ENCODE measurements around the gene PDE4B.

PDE4B gene

DNA sequence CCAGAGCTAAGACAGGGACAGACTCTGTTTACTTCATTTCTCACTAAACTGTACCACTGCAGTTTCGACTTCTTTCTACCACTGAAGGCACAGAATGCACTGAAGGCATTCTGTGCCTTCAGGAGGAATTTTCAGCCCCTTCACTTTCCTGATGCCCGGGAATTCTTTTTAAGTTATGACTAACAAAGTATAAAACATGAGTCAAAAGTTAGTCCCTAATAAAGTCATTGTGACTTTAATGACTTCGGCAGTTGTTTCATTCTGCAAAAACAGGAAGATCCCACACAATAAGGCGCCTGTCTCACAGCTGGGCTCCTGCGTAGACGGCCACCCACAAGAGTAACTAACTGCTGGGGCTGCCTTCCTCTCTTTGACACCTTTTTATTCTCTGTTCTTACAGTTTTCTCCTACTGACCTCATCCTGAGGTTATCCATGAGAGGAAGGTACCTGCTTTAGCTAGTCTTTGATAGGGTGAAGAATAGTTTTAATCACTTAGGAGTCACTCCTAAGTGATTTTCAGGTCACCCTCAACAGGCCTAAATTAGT, 557.4 kb downstream of the PDE4B start:
- no peak overlapping the region for H3K4me3 ChIP-seq (ENCODE audit: low read depth, low read length)
- H3K9me3 ChIP-seq: no peaks in the 10 kb centered on the region
- DNase-seq: no peak
- H3K4me1 ChIP-seq: peaks cover 5% of the 10 kb centered on the region; the same call in 1 of the 2 replicates
- no peaks in the 10 kb centered on the region for H3K27me3 ChIP-seq
- no peaks in the 10 kb centered on the region for H3K36me3 ChIP-seq
- TF ChIP-seq, protein P1, sequence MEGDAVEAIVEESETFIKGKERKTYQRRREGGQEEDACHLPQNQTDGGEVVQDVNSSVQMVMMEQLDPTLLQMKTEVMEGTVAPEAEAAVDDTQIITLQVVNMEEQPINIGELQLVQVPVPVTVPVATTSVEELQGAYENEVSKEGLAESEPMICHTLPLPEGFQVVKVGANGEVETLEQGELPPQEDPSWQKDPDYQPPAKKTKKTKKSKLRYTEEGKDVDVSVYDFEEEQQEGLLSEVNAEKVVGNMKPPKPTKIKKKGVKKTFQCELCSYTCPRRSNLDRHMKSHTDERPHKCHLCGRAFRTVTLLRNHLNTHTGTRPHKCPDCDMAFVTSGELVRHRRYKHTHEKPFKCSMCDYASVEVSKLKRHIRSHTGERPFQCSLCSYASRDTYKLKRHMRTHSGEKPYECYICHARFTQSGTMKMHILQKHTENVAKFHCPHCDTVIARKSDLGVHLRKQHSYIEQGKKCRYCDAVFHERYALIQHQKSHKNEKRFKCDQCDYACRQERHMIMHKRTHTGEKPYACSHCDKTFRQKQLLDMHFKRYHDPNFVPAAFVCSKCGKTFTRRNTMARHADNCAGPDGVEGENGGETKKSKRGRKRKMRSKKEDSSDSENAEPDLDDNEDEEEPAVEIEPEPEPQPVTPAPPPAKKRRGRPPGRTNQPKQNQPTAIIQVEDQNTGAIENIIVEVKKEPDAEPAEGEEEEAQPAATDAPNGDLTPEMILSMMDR (IDR thresholded peaks at IDR 0.05; ENCODE audit: low read depth, low read length): no peak

DNA sequence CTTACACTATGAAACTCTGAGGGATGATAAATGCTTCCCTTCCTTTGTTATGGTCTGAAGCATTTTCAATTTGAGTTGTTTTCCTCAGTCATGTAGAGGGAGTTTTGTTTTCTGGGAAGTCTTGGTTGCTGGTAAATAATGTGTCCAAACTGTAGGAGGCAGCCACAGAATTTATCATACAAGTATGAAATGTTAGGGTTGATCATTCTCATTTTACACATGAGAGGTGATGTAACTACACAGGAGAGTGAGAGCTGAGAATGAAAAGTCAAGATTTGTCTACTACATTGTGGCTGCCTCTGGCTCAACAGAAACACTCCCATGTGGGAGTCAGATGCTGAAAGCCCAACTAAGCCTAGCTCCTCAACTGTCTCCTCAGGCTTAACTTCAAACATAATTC, 558.8 kb downstream of the PDE4B start:
- Histone ChIP-seq H3K9me3 (no peaks in the 10 kb centered on the region), H3K4me1 (peaks cover 9% of the 10 kb centered on the region; the same call in 1 of the 2 replicates), H3K36me3 (no peaks in the 10 kb centered on the region), H3K27me3 (no peaks in the 10 kb centered on the region), H3K4me3 (ENCODE audit: low read depth, low read length) (no peak overlapping the region)
- TF ChIP-seq, protein P1 (IDR thresholded peaks at IDR 0.05; ENCODE audit: low read depth, low read length): no peak
- no peak for DNase-seq

DNA sequence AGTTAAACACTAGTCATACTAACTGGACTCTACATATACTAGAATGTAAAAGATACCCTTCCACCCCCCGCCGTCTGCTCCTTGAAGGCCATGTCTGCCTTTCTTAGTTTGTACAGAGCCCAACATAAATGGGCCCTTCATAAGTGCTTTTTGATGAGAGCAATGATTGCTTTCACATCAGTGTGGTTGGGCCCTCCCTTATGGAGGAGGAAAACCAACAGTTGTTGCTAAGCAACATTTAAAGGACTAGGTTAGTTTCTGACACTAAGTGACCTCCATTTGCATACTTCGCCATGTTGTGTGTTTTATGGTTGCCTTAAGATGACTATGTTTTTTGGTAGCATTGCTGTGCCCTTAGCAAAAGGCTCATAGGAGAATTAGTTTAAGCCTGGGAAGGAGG, 559.2 kb downstream of the PDE4B start:
- no peaks in the 10 kb centered on the region for H3K27me3 ChIP-seq
- H3K9me3 ChIP-seq: no peaks in the 10 kb centered on the region
- TF ChIP-seq, protein P1 (IDR thresholded peaks at IDR 0.05; ENCODE audit: low read depth, low read length): no peak
- H3K36me3 ChIP-seq: no peaks in the 10 kb centered on the region
- H3K4me1 ChIP-seq: peaks cover 11% of the 10 kb centered on the region; the same call in 1 of the 2 replicates
- no peak for DNase-seq
- H3K4me3 ChIP-seq (ENCODE audit: low read depth, low read length): no peak overlapping the region

DNA sequence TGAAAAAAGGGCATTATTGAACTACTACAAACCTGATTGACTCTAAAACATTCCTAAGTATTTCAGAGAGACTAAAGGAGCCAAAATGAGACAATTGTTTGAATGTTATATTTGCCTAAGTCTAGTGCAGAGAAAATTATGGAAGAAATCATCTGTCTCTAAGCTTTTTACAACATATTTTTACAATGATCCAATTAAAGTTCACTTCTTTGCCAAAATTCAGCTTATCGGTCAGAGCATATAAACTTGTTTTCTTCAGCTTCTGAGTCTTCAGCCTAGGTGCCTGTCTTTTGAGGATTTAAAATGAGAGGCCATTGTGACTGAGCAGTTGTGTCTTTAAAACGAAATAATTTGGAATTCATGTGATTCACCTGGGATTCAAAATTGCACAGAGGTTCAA, 560.1 kb downstream of the PDE4B start:
- TF ChIP-seq, protein P1 (IDR thresholded peaks at IDR 0.05; ENCODE audit: low read depth, low read length): no peak
- DNase-seq: no peak
- Histone ChIP-seq H3K4me3 (ENCODE audit: low read depth, low read length) (no peak overlapping the region), H3K27me3 (no peaks in the 10 kb centered on the region), H3K36me3 (no peaks in the 10 kb centered on the region), H3K4me1 (peaks cover 11% of the 10 kb centered on the region; the same call in 1 of the 2 replicates), H3K9me3 (no peaks in the 10 kb centered on the region)

DNA sequence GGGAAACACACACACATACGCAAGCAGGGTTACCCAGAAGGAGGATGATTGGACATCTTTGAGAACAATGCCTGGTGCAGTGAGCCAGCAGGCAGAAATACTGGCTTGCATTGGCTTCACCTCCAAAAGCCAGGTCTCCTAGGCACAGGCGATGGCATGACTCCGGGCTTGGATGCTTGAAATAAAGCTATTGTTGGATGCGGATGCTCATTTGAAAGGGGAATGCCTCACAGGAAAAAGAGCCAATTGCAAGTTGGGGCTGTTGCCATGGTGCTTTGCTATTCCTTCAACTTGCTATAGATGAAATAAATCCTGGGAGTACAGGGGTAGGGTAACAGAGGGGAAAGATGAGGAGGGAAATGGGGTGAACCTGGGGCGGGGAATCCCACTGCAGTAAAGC, 560.6 kb downstream of the PDE4B start:
- no peak overlapping the region for H3K4me3 ChIP-seq (ENCODE audit: low read depth, low read length)
- TF ChIP-seq, protein P1 (IDR thresholded peaks at IDR 0.05; ENCODE audit: low read depth, low read length): no peak
- H3K27me3 ChIP-seq: no peaks in the 10 kb centered on the region
- H3K36me3 ChIP-seq: no peaks in the 10 kb centered on the region
- no peaks in the 10 kb centered on the region for H3K9me3 ChIP-seq
- H3K4me1 ChIP-seq: peaks cover 11% of the 10 kb centered on the region; the same call in 1 of the 2 replicates
- DNase-seq: no peak

DNA sequence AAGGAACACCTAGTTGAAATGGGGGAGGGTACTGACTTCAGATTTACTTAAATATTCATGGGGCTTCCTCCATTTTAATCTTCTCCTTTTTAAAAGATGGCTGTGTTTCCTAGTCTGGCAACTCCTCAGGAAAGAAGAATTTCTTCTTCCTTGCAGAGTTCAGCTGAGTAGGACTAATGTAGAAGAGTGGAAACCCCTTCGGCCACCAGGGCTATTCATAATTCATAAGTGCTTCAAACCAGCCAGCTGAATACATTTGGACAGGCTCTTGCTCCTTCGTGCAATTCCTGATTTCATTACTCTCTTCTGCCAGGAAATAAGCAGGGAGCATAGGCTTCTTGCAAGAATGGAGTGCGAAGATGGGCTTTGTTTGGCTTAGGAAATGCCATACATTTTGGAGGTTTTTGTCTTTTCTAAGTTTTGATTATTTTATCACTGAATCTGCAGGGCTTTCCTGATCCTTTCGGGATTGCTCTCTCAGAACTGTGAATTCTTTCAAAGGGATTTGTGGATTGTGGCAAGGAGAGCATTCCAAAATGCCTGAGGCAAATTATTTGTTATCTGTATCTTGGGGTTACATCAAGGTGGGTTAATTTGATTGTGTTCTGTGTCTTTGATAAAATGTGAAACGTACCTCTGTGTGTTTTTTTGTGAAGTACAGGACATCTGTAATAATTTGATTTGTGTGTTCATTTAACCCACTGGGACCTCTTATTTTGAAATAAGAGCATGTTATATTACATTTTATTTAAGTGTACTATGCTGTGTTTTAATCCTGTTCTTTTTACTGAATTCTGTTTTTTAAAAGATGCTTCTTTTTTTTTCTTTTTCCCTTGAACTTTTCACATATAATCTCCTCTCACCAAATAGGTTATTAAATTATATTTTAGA, 561.9 kb downstream of the PDE4B start:
- H3K9me3 ChIP-seq: no peaks in the 10 kb centered on the region
- peaks cover 11% of the 10 kb centered on the region; the same call in 1 of the 2 replicates for H3K4me1 ChIP-seq
- peak overlapping the region; percentile 18 for H3K4me3 ChIP-seq (ENCODE audit: low read depth, low read length)
- no peak for DNase-seq
- no peaks in the 10 kb centered on the region for H3K36me3 ChIP-seq
- TF ChIP-seq, protein P1 (IDR thresholded peaks at IDR 0.05; ENCODE audit: low read depth, low read length): no peak
- no peaks in the 10 kb centered on the region for H3K27me3 ChIP-seq

Measured in BE2C (cell line).